ENCODE results near the gene KIF12.
A peak's percentile ranks its signal among the peaks of the same experiment; 100 is the strongest.
"Not testable (repeated sequence)": the region's sequence is repeated elsewhere in the genome, so short reads cannot be mapped to it uniquely, and the experiment has no call there.

KIF12 gene

GRCh38 chr9:114083666-114084065 lies 15.4 kb downstream of the KIF12 start:
- DNase-seq: no peak

- not testable (repeated sequence) for DNase-seq
Observed at GRCh38 chr9:114082763-114083412, 16.2 kb downstream of the KIF12 start.

- DNase-seq: peak; percentile 92
Observed at GRCh38 chr9:114082017-114082762, 16.9 kb downstream of the KIF12 start.

GRCh38 chr9:114081441-114082016 lies 17.6 kb downstream of the KIF12 start:
- no peak for DNase-seq

GRCh38 chr9:114080773-114081440 lies 18.2 kb downstream of the KIF12 start:
- no peak for DNase-seq

GRCh38 chr9:114080195-114080772 lies 18.8 kb downstream of the KIF12 start:
- no peak for DNase-seq

GRCh38 chr9:114078781-114079156 lies 20.3 kb downstream of the KIF12 start:
- DNase-seq: no peak

GRCh38 chr9:114078021-114078780 lies 20.9 kb downstream of the KIF12 start, which contains the start of gene AMBP:
Gene AMBP (minus strand): TSS chr9:114078300. CDS start chr9:114078209, 91 bp downstream.
- DNase-seq: no peak

- no peak for DNase-seq
Observed at GRCh38 chr9:114077162-114077837, 21.8 kb downstream of the KIF12 start.

GRCh38 chr9:114076237-114077161 lies 22.6 kb downstream of the KIF12 start:
- no peak for DNase-seq

- no peak for DNase-seq
Observed at GRCh38 chr9:114075602-114076001, 23.5 kb downstream of the KIF12 start.

GRCh38 chr9:114072184-114073140 lies 26.6 kb downstream of the KIF12 start:
- peak; percentile 81 for DNase-seq

GRCh38 chr9:114071197-114071795 lies 27.8 kb downstream of the KIF12 start:
- no peak for DNase-seq

GRCh38 chr9:114070188-114071103 lies 28.6 kb downstream of the KIF12 start:
- DNase-seq: no peak

GRCh38 chr9:114069476-114070187 lies 29.5 kb downstream of the KIF12 start:
- no peak for DNase-seq

- DNase-seq: no peak
Observed at GRCh38 chr9:114065304-114065703, 33.8 kb downstream of the KIF12 start.

GRCh38 chr9:114061830-114062474 lies 37.1 kb downstream of the KIF12 start:
- DNase-seq: no peak
